Liver (tissue), 9 donors: ENCODE data around the gene AIPL1. TPM values are rescaled to one million over a fixed set of nuclear protein-coding genes. Genes with fewer than 3 reads are reported as not detected.

ENCODE experiments used
- DNase-seq: peaks from one replicate; pipeline ENCODE4 v3.0.0-alpha.2; 2017; ENCODE audit warnings: low spot score
- H3K27ac ChIP-seq, 2 donors: one replicate each; pipeline ENCODE4 v1.7.0; 2013; ENCODE audit warnings: inconsistent platforms in 2 of 2, low read length in 2 of 2, control low read depth in 1 of 2, low read depth in 1 of 2, mild to moderate bottlenecking in 1 of 2
- H3K27me3 ChIP-seq, 4 donors: one replicate each; pipeline versions ENCODE4 v1.6.1 to v1.7.0; 2013; ENCODE audit warnings: low read length in 3 of 4, inconsistent platforms in 1 of 4, mild to moderate bottlenecking in 1 of 4, moderate library complexity in 1 of 4; ENCODE audit not compliant: control insufficient read depth in 4 of 4, insufficient read depth in 4 of 4
- H3K36me3 ChIP-seq, 4 donors: one replicate each; pipeline versions ENCODE4 v1.6.1 to v1.7.0; 2013; ENCODE audit warnings: low read length in 3 of 4, mild to moderate bottlenecking in 3 of 4, low read depth in 1 of 4, moderate library complexity in 1 of 4; ENCODE audit not compliant: control insufficient read depth in 4 of 4, insufficient read depth in 3 of 4
- H3K4me1 ChIP-seq, 4 donors: one replicate each; pipeline versions ENCODE4 v1.6.1 to v1.7.0; 2013; ENCODE audit warnings: low read length in 3 of 4, mild to moderate bottlenecking in 3 of 4, moderate library complexity in 1 of 4; ENCODE audit not compliant: control insufficient read depth in 4 of 4, insufficient read depth in 4 of 4
- H3K4me3 ChIP-seq, 3 donors: one replicate each; pipeline versions ENCODE4 v1.6.1 to v1.7.0; 2013; ENCODE audit warnings: low read length in 3 of 3, control low read depth in 1 of 3, low read depth in 1 of 3, mild to moderate bottlenecking in 1 of 3
- H3K9ac ChIP-seq, 2 donors: one replicate each; pipeline ENCODE4 v1.7.0; 2013; ENCODE audit warnings: low read length in 2 of 2, mild to moderate bottlenecking in 2 of 2, moderate library complexity in 2 of 2, control low read depth in 1 of 2, low read depth in 1 of 2
- H3K9me3 ChIP-seq, 4 donors: one replicate each; pipeline versions ENCODE4 v1.6.1 to v1.7.0; 2013; ENCODE audit warnings: low read length in 3 of 4; ENCODE audit not compliant: control insufficient read depth in 4 of 4
- EGR1 ChIP-seq, 2 donors: IDR thresholded peaks; 2 replicates each; pipeline ENCODE4 v1.6.1; 2016 to 2018; ENCODE audit warnings: antibody characterized with exemption in 2 of 2, low read depth in 2 of 2
- FOXA1 ChIP-seq: IDR thresholded peaks from 2 replicates; pipeline ENCODE4 v1.6.1; 2016; ENCODE audit warnings: antibody characterized with exemption
- FOXA2 ChIP-seq: IDR thresholded peaks from 2 replicates; pipeline ENCODE4 v1.6.1; 2016; ENCODE audit warnings: antibody characterized with exemption
- GABPA ChIP-seq, 2 donors: IDR thresholded peaks in 1 of 2; conservative IDR thresholded peaks in 1 of 2; 2 replicates each; pipeline ENCODE4 v1.6.1; 2016; ENCODE audit warnings: antibody characterized with exemption in 2 of 2, mild to moderate bottlenecking in 1 of 2, moderate library complexity in 1 of 2
- HNF4A ChIP-seq, 2 donors: conservative IDR thresholded peaks; 2 replicates each; pipeline ENCODE4 v1.6.1; 2016; ENCODE audit warnings: antibody characterized with exemption in 2 of 2, mild to moderate bottlenecking in 2 of 2
- HNF4G ChIP-seq: IDR thresholded peaks from 2 replicates; pipeline ENCODE4 v1.6.1; 2016; ENCODE audit warnings: antibody characterized with exemption
- JUND ChIP-seq, 2 donors: IDR thresholded peaks; 2 replicates each; pipeline ENCODE4 v1.6.1; 2016; ENCODE audit warnings: antibody characterized with exemption in 2 of 2
- NR2F2 ChIP-seq: IDR thresholded peaks from 2 replicates; pipeline ENCODE4 v1.6.1; 2016; ENCODE audit warnings: antibody characterized with exemption
- RAD21 ChIP-seq, 2 donors: IDR thresholded peaks; 2 replicates each; pipeline ENCODE4 v1.6.1; 2016; ENCODE audit warnings: antibody characterized with exemption in 2 of 2, mild to moderate bottlenecking in 2 of 2
- RXRA ChIP-seq, 2 donors: IDR thresholded peaks; 2 replicates each; pipeline ENCODE4 v1.6.1; 2017 to 2018; ENCODE audit warnings: antibody characterized with exemption in 2 of 2, mild to moderate bottlenecking in 1 of 2
- SP1 ChIP-seq: IDR thresholded peaks from 2 replicates; pipeline ENCODE4 v1.6.1; 2018; ENCODE audit warnings: antibody characterized with exemption, mild to moderate bottlenecking
- TAF1 ChIP-seq: conservative IDR thresholded peaks from 2 replicates; pipeline ENCODE4 v1.6.1; 2016; ENCODE audit warnings: antibody characterized with exemption, mild to moderate bottlenecking
- YY1 ChIP-seq: IDR thresholded peaks from 2 replicates; pipeline ENCODE4 v1.6.1; 2016; ENCODE audit warnings: antibody characterized with exemption, mild to moderate bottlenecking
- WGBS: extraction: QIAGEN DNeasy Blood & Tissue Kit; methylation state at CpG from one replicate; pipeline ENCODE4 v1.1.7; 2013; 5-methylcytosine and 5-hydroxymethylcytosine counted together
- polyA plus RNA-seq, 2 donors: library from polyadenylated mRNA; stranded (reverse) in 1 of 2; unstranded in 1 of 2; fragments of 200-250 nt in 1 of 2; fragments of >200 nt in 1 of 2; fragmentation: Nextera tagmentation in 1 of 2; extraction: Ambion mirVana in 1 of 2; gene quantifications; one replicate each; pipeline versions ENCODE4 v1.2.1 to v1.2.3, GENCODE V29; 2013 to 2015
- total RNA-seq, 2 donors: library from RNA; depleted of rRNA; stranded (reverse); fragments of >200 nt; gene quantifications; one replicate each; pipeline ENCODE4 v1.2.3, GENCODE V29; 2014
- TF ChIP-seq, protein P1 (sequence below): IDR thresholded peaks from 2 replicates; pipeline ENCODE4 v1.6.1; 2016; ENCODE audit warnings: antibody characterized with exemption
- TF ChIP-seq, protein P2 (sequence below): IDR thresholded peaks from 2 replicates; pipeline ENCODE4 v1.6.1; 2016; ENCODE audit warnings: antibody characterized with exemption
- TF ChIP-seq, protein P3 (sequence below): IDR thresholded peaks from 2 replicates; pipeline ENCODE4 v1.6.1; 2016; ENCODE audit warnings: antibody characterized with exemption, mild to moderate bottlenecking
- TF ChIP-seq, protein P4 (sequence below): fragments of 150-350 bp; IDR thresholded peaks from 2 replicates; pipeline ENCODE4 v1.5.1; 2017; ENCODE audit warnings: improper control_type of control experiment, low read depth, low read length; ENCODE audit not compliant: missing input control
- donor health status: healthy.
- donor health status: healthy.
- donor health status: healthy.
- donor health status: healthy.
- donor health status: healthy.

Gene AIPL1
- total and polyA plus RNA-seq, 4 donors, result not detected

GRCh38 chr17:6474906-6475305 lies 40.0 kb upstream of the AIPL1 start:
- Histone ChIP-seq H3K36me3 (no peaks in the 10 kb centered on the region), H3K4me1 (no peaks in the 10 kb centered on the region), H3K9me3 (no peaks in the 10 kb centered on the region), H3K9ac (no peak overlapping the region), H3K27me3 (no peaks in the 10 kb centered on the region), H3K27ac (no peak overlapping the region), H3K4me3 (no peak overlapping the region)
- TF ChIP-seq HNF4A (conservative IDR thresholded peaks at IDR 0.05) (no peak), FOXA1 (no peak), RXRA (IDR thresholded peaks at IDR 0.05) (no peak), NR2F2 (no peak), FOXA2 (no peak), RAD21 (IDR thresholded peaks at IDR 0.05) (no peak), GABPA (IDR thresholded peaks at IDR 0.05 in 1 of 2, conservative IDR thresholded peaks at IDR 0.05 in 1 of 2) (no peak), TAF1 (no peak), EGR1 (IDR thresholded peaks at IDR 0.05; ENCODE audit: low read depth in 2 of 2) (no peak), YY1 (no peak), HNF4G (no peak)
- TF ChIP-seq, protein P1, sequence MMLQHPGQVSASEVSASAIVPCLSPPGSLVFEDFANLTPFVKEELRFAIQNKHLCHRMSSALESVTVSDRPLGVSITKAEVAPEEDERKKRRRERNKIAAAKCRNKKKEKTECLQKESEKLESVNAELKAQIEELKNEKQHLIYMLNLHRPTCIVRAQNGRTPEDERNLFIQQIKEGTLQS, result no peak
- TF ChIP-seq, protein P2, sequence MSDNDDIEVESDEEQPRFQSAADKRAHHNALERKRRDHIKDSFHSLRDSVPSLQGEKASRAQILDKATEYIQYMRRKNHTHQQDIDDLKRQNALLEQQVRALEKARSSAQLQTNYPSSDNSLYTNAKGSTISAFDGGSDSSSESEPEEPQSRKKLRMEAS, result no peak
- TF ChIP-seq, protein P3, sequence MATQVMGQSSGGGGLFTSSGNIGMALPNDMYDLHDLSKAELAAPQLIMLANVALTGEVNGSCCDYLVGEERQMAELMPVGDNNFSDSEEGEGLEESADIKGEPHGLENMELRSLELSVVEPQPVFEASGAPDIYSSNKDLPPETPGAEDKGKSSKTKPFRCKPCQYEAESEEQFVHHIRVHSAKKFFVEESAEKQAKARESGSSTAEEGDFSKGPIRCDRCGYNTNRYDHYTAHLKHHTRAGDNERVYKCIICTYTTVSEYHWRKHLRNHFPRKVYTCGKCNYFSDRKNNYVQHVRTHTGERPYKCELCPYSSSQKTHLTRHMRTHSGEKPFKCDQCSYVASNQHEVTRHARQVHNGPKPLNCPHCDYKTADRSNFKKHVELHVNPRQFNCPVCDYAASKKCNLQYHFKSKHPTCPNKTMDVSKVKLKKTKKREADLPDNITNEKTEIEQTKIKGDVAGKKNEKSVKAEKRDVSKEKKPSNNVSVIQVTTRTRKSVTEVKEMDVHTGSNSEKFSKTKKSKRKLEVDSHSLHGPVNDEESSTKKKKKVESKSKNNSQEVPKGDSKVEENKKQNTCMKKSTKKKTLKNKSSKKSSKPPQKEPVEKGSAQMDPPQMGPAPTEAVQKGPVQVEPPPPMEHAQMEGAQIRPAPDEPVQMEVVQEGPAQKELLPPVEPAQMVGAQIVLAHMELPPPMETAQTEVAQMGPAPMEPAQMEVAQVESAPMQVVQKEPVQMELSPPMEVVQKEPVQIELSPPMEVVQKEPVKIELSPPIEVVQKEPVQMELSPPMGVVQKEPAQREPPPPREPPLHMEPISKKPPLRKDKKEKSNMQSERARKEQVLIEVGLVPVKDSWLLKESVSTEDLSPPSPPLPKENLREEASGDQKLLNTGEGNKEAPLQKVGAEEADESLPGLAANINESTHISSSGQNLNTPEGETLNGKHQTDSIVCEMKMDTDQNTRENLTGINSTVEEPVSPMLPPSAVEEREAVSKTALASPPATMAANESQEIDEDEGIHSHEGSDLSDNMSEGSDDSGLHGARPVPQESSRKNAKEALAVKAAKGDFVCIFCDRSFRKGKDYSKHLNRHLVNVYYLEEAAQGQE, result no peak
- TF ChIP-seq, protein P4, sequence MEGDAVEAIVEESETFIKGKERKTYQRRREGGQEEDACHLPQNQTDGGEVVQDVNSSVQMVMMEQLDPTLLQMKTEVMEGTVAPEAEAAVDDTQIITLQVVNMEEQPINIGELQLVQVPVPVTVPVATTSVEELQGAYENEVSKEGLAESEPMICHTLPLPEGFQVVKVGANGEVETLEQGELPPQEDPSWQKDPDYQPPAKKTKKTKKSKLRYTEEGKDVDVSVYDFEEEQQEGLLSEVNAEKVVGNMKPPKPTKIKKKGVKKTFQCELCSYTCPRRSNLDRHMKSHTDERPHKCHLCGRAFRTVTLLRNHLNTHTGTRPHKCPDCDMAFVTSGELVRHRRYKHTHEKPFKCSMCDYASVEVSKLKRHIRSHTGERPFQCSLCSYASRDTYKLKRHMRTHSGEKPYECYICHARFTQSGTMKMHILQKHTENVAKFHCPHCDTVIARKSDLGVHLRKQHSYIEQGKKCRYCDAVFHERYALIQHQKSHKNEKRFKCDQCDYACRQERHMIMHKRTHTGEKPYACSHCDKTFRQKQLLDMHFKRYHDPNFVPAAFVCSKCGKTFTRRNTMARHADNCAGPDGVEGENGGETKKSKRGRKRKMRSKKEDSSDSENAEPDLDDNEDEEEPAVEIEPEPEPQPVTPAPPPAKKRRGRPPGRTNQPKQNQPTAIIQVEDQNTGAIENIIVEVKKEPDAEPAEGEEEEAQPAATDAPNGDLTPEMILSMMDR, result no peak
- 88% methylated on average over 7 of the region's 7 CpGs for WGBS
- no peak for DNase-seq

DNA sequence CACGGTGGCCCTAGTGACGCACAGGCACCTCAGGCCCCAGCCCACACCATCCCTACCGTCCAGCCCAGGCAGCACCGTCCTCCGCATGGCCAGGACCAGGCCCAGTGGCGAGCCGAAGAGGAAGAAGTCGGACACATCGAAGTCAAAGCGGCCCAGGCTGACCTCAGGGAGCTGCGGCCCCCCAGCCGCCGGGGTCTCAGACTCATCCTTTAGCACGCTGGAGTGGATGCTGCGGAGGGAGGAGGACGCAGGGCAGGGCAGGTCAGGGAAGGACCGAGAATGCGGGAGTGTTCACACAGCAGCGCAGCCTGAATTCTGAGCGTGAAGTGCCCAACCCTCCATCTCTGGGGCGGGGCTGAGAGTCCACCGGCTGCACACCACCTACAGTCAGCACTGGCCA lies 39.5 kb upstream of the AIPL1 start:
- Histone ChIP-seq H3K4me1 (no peaks in the 10 kb centered on the region), H3K36me3 (no peaks in the 10 kb centered on the region)
- WGBS, result 92% methylated on average over 22 of the region's 22 CpGs
- TF ChIP-seq NR2F2 (no peak), RAD21 (IDR thresholded peaks at IDR 0.05) (no peak), GABPA (IDR thresholded peaks at IDR 0.05 in 1 of 2, conservative IDR thresholded peaks at IDR 0.05 in 1 of 2) (no peak), TAF1 (no peak), FOXA1 (no peak), HNF4G (no peak), FOXA2 (no peak), EGR1 (IDR thresholded peaks at IDR 0.05; ENCODE audit: low read depth in 2 of 2) (no peak), RXRA (IDR thresholded peaks at IDR 0.05) (no peak), HNF4A (conservative IDR thresholded peaks at IDR 0.05) (no peak), SP1 (no peak), JUND (IDR thresholded peaks at IDR 0.05) (no peak)
- TF ChIP-seq, protein P1, result no peak
- TF ChIP-seq, protein P4, result no peak
- TF ChIP-seq, protein P3, result no peak

More for the DNA sequence above, 39.5 kb upstream of the AIPL1 start:
- no peaks in the 10 kb centered on the region for H3K27me3 ChIP-seq
- DNase-seq, result no peak
- no peak overlapping the region for H3K9ac ChIP-seq
- H3K9me3 ChIP-seq, result no peaks in the 10 kb centered on the region
- no peak overlapping the region for H3K4me3 ChIP-seq
- H3K27ac ChIP-seq, result no peak overlapping the region
